GM12801 (cell line): ENCODE measurements around the gene SOX2.

Experiments used
- CTCF ChIP-seq: IDR thresholded peaks from one replicate; pipeline ENCODE4 v1.5.1; 2011; ENCODE audit warnings: control low read depth; ENCODE audit not compliant: insufficient read length; ENCODE audit errors: extremely low read depth

Gene SOX2

GRCh38 chr3:181711325-181712135 lies at the start of gene SOX2:
Gene SOX2 (plus strand): TSS chr3:181711925. CDS start chr3:181712361, 436 bp downstream.
- TF ChIP-seq CTCF, result no peak

- no peak for TF ChIP-seq CTCF
These were observed 28.2 kb upstream of the SOX2 start for GRCh38 chr3:181683563-181683962.

GRCh38 chr3:181687190-181687589 lies 24.5 kb upstream of the SOX2 start:
- no peak for TF ChIP-seq CTCF

GRCh38 chr3:181687731-181688130 lies 24.0 kb upstream of the SOX2 start:
- no peak for TF ChIP-seq CTCF

- TF ChIP-seq CTCF, result no peak
These were observed 22.2 kb upstream of the SOX2 start for GRCh38 chr3:181689546-181689945.

GRCh38 chr3:181690769-181691168 lies 21.0 kb upstream of the SOX2 start:
- TF ChIP-seq CTCF, result no peak

GRCh38 chr3:181691901-181692300 lies 19.8 kb upstream of the SOX2 start:
- TF ChIP-seq CTCF, result no peak
